Measurements from ENCODE around the gene KCNJ1. TPM values are rescaled to one million over a fixed set of nuclear protein-coding genes. Genes with fewer than 3 reads are reported as not detected.

KCNJ1 gene
- total and polyA plus RNA-seq, 2 of the 8 experiments (the other 6 are each of a cell fraction or from before 2014, with no cell fraction given), result 0.17 to 0.23 TPM

DNA sequence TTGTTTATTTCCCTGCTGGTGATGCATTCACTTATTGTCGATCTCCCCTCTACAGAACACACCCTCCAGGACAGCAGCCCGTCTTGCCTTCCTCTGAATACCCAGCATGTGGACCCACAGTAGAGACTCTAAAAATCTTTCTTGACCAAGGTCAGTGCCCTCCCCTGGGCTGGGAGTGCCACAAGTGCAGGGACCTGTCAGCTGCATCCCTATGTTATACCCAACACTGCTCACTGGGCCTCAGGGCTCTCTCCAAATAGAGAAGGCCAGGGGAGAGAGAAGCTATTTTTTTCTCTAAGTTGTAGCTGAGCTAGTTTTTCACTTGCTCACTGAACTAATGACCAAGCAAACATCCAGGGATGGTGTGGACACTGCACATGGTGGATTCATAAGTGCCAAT lies 9.8 kb downstream of the KCNJ1 start:
- no peak overlapping the region for H2BK15ac ChIP-seq (ENCODE audit: low read length)
- WGBS, 2 experiments (ENCODE audit: extremely low coverage in 1 of 2, insufficient coverage in 1 of 2, insufficient read length in 1 of 2, insufficient replicate concordance in 2 of 2, low coverage in 1 of 2, low lambda C conversion rate in 2 of 2, missing lambda C conversion rate in 1 of 2), result 89% methylated on average over 2 of the region's 2 CpGs; no CpG with 5 or more reads in 1 of the 2 experiments
- no peaks in the 10 kb centered on the region for H3K79me1 ChIP-seq (ENCODE audit: low read depth, low read length)
- no peak for DNase-seq (ENCODE audit: low read depth in 1 of 2, low spot score in 2 of 2)
- H3K56ac ChIP-seq (replicated peaks; ENCODE audit: insufficient read length, low read depth, low read length), result no peak overlapping the region
- H3K23ac ChIP-seq (ENCODE audit: insufficient read length), result no peak overlapping the region
- no peak overlapping the region for H2BK120ac ChIP-seq (replicated peaks; ENCODE audit: low read depth, low read length)
- H4K20me1 ChIP-seq (replicated peaks in 1 of 2; ENCODE audit: control insufficient read depth in 1 of 2, insufficient read depth in 2 of 2, low read length in 2 of 2), result no peaks in the 10 kb centered on the region
- TF ChIP-seq EP300 (IDR thresholded peaks at IDR 0.05; ENCODE audit: borderline replicate concordance in 1 of 2, low read depth in 2 of 2, low read length in 2 of 2), result no peak
- TF ChIP-seq EZH2 (IDR thresholded peaks at IDR 0.05; ENCODE audit: low read depth, low read length, severe bottlenecking), result no peak
- TF ChIP-seq TAF1 (IDR thresholded peaks at IDR 0.05; ENCODE audit: low read depth, low read length), result no peak
- no peak for TF ChIP-seq HDAC6 (IDR thresholded peaks at IDR 0.05; ENCODE audit: low read depth, low read length)
- no peak for TF ChIP-seq TBP (IDR thresholded peaks at IDR 0.05; ENCODE audit: low read depth, low read length)
- TF ChIP-seq NRF1 (IDR thresholded peaks at IDR 0.05; ENCODE audit: low read depth, low read length), result no peak
- TF ChIP-seq ASH2L (IDR thresholded peaks at IDR 0.05; ENCODE audit: low read length), result no peak
- no peak for TF ChIP-seq MAFK (IDR thresholded peaks at IDR 0.05; ENCODE audit: low read depth, low read length)
- TF ChIP-seq SRF (IDR thresholded peaks at IDR 0.05; ENCODE audit: low read depth, low read length), result no peak
- TF ChIP-seq CHD2 (IDR thresholded peaks at IDR 0.05; ENCODE audit: low read length), result no peak
- TF ChIP-seq BCL11A (IDR thresholded peaks at IDR 0.05; ENCODE audit: low read depth in 2 of 2, low read length in 2 of 2), result no peak
- TF ChIP-seq RAD21 (IDR thresholded peaks at IDR 0.05 in 1 of 2, conservative IDR thresholded peaks at IDR 0.05 in 1 of 2; ENCODE audit: low read depth in 2 of 2, low read length in 2 of 2), result no peak
- TF ChIP-seq PHF8 (conservative IDR thresholded peaks at IDR 0.05; ENCODE audit: low read depth, low read length), result no peak
- no peak for TF ChIP-seq TCF12 (IDR thresholded peaks at IDR 0.05; ENCODE audit: low read depth, low read length)
- H2BK20ac ChIP-seq (ENCODE audit: low read length), result no peak overlapping the region
- no peak overlapping the region for H2AFZ ChIP-seq (ENCODE audit: low read length)
- no peak overlapping the region for H4K5ac ChIP-seq (ENCODE audit: insufficient read length, low read depth, low read length)
- no peak for FAIRE-seq
- ChIA-PET CTCF (ENCODE audit: partially characterized antibody) (interaction anchor here (0.6 to 6.9 kb wide), 10 partner anchors 8 to 819 kb away, joined by 3 to 69 read pairs (median 3); no protein-coding TSS in a partner anchor), POLR2A (ENCODE audit: partially characterized antibody) (interaction anchor here (0.6 kb wide), 1 partner anchor 125 kb away, joined by 3 read pairs; no protein-coding TSS in a partner anchor)
- H3K79me2 ChIP-seq (ENCODE audit: control insufficient read depth in 1 of 2, insufficient read depth in 2 of 2, low read length in 2 of 2), result no peaks in the 10 kb centered on the region
- no peak overlapping the region for H3K4me3 ChIP-seq (ENCODE audit: extremely low read depth in 1 of 4, insufficient read depth in 2 of 4, low read depth in 3 of 4, low read length in 4 of 4)
- peaks cover 0 to 8% (median 0%) of the 10 kb centered on the region in 4 experiments; a peak in 3 of 7 replicates for H3K27me3 ChIP-seq (replicated peaks in 1 of 4; ENCODE audit: control insufficient read depth in 3 of 4, extremely low read depth in 1 of 4, insufficient read depth in 3 of 4, low read length in 3 of 4)
- H3K4ac ChIP-seq (replicated peaks; ENCODE audit: insufficient read length, low read depth, low read length), result no peak overlapping the region
- H4K91ac ChIP-seq (replicated peaks; ENCODE audit: insufficient read length, low read length), result no peak overlapping the region
- no peak overlapping the region for H2AK5ac ChIP-seq (ENCODE audit: low read depth, low read length)
- H3K23me2 ChIP-seq (ENCODE audit: low read depth, low read length), result peaks cover 6% of the 10 kb centered on the region; the same call in 1 of the 2 replicates
- H3K9me3 ChIP-seq (ENCODE audit: insufficient read depth in 2 of 2, low read depth in 1 of 2, low read length in 1 of 2), result no peaks in the 10 kb centered on the region
- no peaks in the 10 kb centered on the region for H3K36me3 ChIP-seq (ENCODE audit: control insufficient read depth in 2 of 4, insufficient read depth in 4 of 4, low read length in 3 of 4)
- H2BK5ac ChIP-seq (ENCODE audit: low read depth, low read length), result no peak overlapping the region
- no peaks in the 10 kb centered on the region; a peak in 2 of 7 replicates for H3K4me1 ChIP-seq (replicated peaks in 1 of 4; ENCODE audit: control insufficient read depth in 3 of 4, insufficient read depth in 4 of 4, low read length in 3 of 4)
- no peak overlapping the region for H3K18ac ChIP-seq (ENCODE audit: extremely low read depth, low read length)
- no peak overlapping the region for H4K8ac ChIP-seq (ENCODE audit: extremely low read depth, insufficient read depth, low read length)
- no peak overlapping the region for H3K27ac ChIP-seq (ENCODE audit: low read depth, low read length)
- H3K4me2 ChIP-seq (ENCODE audit: insufficient read depth in 1 of 2, low read depth in 2 of 2, low read length in 2 of 2), result no peak overlapping the region
- H2BK12ac ChIP-seq (ENCODE audit: low read depth, low read length), result no peak overlapping the region
- H3K14ac ChIP-seq (ENCODE audit: insufficient read length), result no peak overlapping the region
- H3K9ac ChIP-seq (replicated peaks in 1 of 4; ENCODE audit: extremely low read depth in 1 of 4, low read depth in 3 of 4, low read length in 3 of 4), result no peak overlapping the region

Measured in H1 (cell line).